Measurements from ENCODE around the gene PLCB4.

PLCB4 gene

DNA sequence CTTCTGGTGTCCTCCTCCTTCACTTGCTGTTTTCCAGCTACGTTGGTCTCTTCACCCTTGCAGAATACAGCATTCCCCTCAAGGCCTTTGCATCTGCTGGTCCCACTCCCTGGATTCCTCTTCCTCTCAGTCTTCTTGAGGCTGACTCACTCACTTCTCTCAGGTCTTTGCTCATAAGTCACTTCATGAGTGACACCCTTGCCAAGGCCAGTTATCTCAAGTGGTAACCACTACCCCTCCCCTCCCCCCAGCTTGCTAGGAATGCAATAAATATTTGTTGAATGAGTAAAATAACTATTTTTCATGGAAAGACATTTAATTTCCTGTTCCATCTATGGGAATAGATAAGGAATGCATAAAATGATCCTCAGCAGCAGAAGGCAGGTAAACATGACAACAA lies 131.7 kb downstream of the PLCB4 start:
- no peak overlapping the region for H3K4me3 ChIP-seq (ENCODE audit: low read depth, low read length)
- H3K27ac ChIP-seq (ENCODE audit: low read depth, low read length) = no peak overlapping the region
- no peaks in the 10 kb centered on the region for H3K27me3 ChIP-seq (ENCODE audit: control insufficient read depth, insufficient read depth, low read length)
- no peaks in the 10 kb centered on the region for H3K36me3 ChIP-seq (ENCODE audit: control insufficient read depth, insufficient read depth, low read length)
- H3K9me3 ChIP-seq (ENCODE audit: control insufficient read depth, insufficient read depth, low read length) = no peaks in the 10 kb centered on the region
- H3K9ac ChIP-seq (ENCODE audit: low read depth, low read length) = no peak overlapping the region
- H3K4me1 ChIP-seq (ENCODE audit: control insufficient read depth, insufficient read depth, low read length) = peaks cover 24% of the 10 kb centered on the region; the same call in 1 of the 2 replicates

GRCh38 chr20:9202420-9203080 lies 133.7 kb downstream of the PLCB4 start:
- Histone ChIP-seq H3K4me3 (ENCODE audit: low read depth, low read length) (no peak overlapping the region), H3K36me3 (ENCODE audit: control insufficient read depth, insufficient read depth, low read length) (no peaks in the 10 kb centered on the region), H3K4me1 (ENCODE audit: control insufficient read depth, insufficient read depth, low read length) (peaks cover 18% of the 10 kb centered on the region; the same call in 1 of the 2 replicates), H3K9ac (ENCODE audit: low read depth, low read length) (no peak overlapping the region), H3K27me3 (ENCODE audit: control insufficient read depth, insufficient read depth, low read length) (no peaks in the 10 kb centered on the region), H3K9me3 (ENCODE audit: control insufficient read depth, insufficient read depth, low read length) (no peaks in the 10 kb centered on the region), H3K27ac (ENCODE audit: low read depth, low read length) (no peak overlapping the region)

GRCh38 chr20:9203081-9203447 lies 134.2 kb downstream of the PLCB4 start:
- H3K4me1 ChIP-seq (ENCODE audit: control insufficient read depth, insufficient read depth, low read length) = peaks cover 16% of the 10 kb centered on the region; the same call in 1 of the 2 replicates

GRCh38 chr20:9204979-9205378 lies 136.1 kb downstream of the PLCB4 start:
- Histone ChIP-seq H3K36me3 (ENCODE audit: control insufficient read depth, insufficient read depth, low read length) (no peaks in the 10 kb centered on the region), H3K4me1 (ENCODE audit: control insufficient read depth, insufficient read depth, low read length) (peaks cover 15% of the 10 kb centered on the region; the same call in 1 of the 2 replicates), H3K27ac (ENCODE audit: low read depth, low read length) (no peak overlapping the region), H3K4me3 (ENCODE audit: low read depth, low read length) (no peak overlapping the region), H3K9me3 (ENCODE audit: control insufficient read depth, insufficient read depth, low read length) (no peaks in the 10 kb centered on the region), H3K9ac (ENCODE audit: low read depth, low read length) (no peak overlapping the region), H3K27me3 (ENCODE audit: control insufficient read depth, insufficient read depth, low read length) (no peaks in the 10 kb centered on the region)

More at GRCh38 chr20:9203081-9203447, 134.2 kb downstream of the PLCB4 start:
- no peak overlapping the region for H3K9ac ChIP-seq (ENCODE audit: low read depth, low read length)
- no peaks in the 10 kb centered on the region for H3K36me3 ChIP-seq (ENCODE audit: control insufficient read depth, insufficient read depth, low read length)
- H3K4me3 ChIP-seq (ENCODE audit: low read depth, low read length) = no peak overlapping the region
- H3K9me3 ChIP-seq (ENCODE audit: control insufficient read depth, insufficient read depth, low read length) = no peaks in the 10 kb centered on the region
- no peaks in the 10 kb centered on the region for H3K27me3 ChIP-seq (ENCODE audit: control insufficient read depth, insufficient read depth, low read length)
- H3K27ac ChIP-seq (ENCODE audit: low read depth, low read length) = no peak overlapping the region

GRCh38 chr20:9206486-9206885 lies 137.6 kb downstream of the PLCB4 start:
- H3K9me3 ChIP-seq (ENCODE audit: control insufficient read depth, insufficient read depth, low read length) = no peaks in the 10 kb centered on the region
- H3K9ac ChIP-seq (ENCODE audit: low read depth, low read length) = no peak overlapping the region
- H3K4me3 ChIP-seq (ENCODE audit: low read depth, low read length) = no peak overlapping the region
- no peak overlapping the region for H3K27ac ChIP-seq (ENCODE audit: low read depth, low read length)
- no peaks in the 10 kb centered on the region for H3K36me3 ChIP-seq (ENCODE audit: control insufficient read depth, insufficient read depth, low read length)
- H3K27me3 ChIP-seq (ENCODE audit: control insufficient read depth, insufficient read depth, low read length) = no peaks in the 10 kb centered on the region
- H3K4me1 ChIP-seq (ENCODE audit: control insufficient read depth, insufficient read depth, low read length) = peaks cover 12% of the 10 kb centered on the region; the same call in 1 of the 2 replicates

GRCh38 chr20:9207253-9207652 lies 138.4 kb downstream of the PLCB4 start:
- Histone ChIP-seq H3K4me1 (ENCODE audit: control insufficient read depth, insufficient read depth, low read length) (peaks cover 12% of the 10 kb centered on the region; the same call in 1 of the 2 replicates), H3K27ac (ENCODE audit: low read depth, low read length) (no peak overlapping the region), H3K4me3 (ENCODE audit: low read depth, low read length) (no peak overlapping the region)

GRCh38 chr20:9210356-9210755 lies 141.5 kb downstream of the PLCB4 start:
- Histone ChIP-seq H3K9me3 (ENCODE audit: control insufficient read depth, insufficient read depth, low read length) (no peaks in the 10 kb centered on the region), H3K27ac (ENCODE audit: low read depth, low read length) (no peak overlapping the region), H3K36me3 (ENCODE audit: control insufficient read depth, insufficient read depth, low read length) (no peaks in the 10 kb centered on the region), H3K27me3 (ENCODE audit: control insufficient read depth, insufficient read depth, low read length) (no peaks in the 10 kb centered on the region), H3K9ac (ENCODE audit: low read depth, low read length) (no peak overlapping the region), H3K4me1 (ENCODE audit: control insufficient read depth, insufficient read depth, low read length) (peaks cover 10% of the 10 kb centered on the region; the same call in 1 of the 2 replicates), H3K4me3 (ENCODE audit: low read depth, low read length) (no peak overlapping the region)

More at GRCh38 chr20:9207253-9207652, 138.4 kb downstream of the PLCB4 start:
- H3K9me3 ChIP-seq (ENCODE audit: control insufficient read depth, insufficient read depth, low read length) = no peaks in the 10 kb centered on the region
- no peak overlapping the region for H3K9ac ChIP-seq (ENCODE audit: low read depth, low read length)
- no peaks in the 10 kb centered on the region for H3K27me3 ChIP-seq (ENCODE audit: control insufficient read depth, insufficient read depth, low read length)
- no peaks in the 10 kb centered on the region for H3K36me3 ChIP-seq (ENCODE audit: control insufficient read depth, insufficient read depth, low read length)

DNA sequence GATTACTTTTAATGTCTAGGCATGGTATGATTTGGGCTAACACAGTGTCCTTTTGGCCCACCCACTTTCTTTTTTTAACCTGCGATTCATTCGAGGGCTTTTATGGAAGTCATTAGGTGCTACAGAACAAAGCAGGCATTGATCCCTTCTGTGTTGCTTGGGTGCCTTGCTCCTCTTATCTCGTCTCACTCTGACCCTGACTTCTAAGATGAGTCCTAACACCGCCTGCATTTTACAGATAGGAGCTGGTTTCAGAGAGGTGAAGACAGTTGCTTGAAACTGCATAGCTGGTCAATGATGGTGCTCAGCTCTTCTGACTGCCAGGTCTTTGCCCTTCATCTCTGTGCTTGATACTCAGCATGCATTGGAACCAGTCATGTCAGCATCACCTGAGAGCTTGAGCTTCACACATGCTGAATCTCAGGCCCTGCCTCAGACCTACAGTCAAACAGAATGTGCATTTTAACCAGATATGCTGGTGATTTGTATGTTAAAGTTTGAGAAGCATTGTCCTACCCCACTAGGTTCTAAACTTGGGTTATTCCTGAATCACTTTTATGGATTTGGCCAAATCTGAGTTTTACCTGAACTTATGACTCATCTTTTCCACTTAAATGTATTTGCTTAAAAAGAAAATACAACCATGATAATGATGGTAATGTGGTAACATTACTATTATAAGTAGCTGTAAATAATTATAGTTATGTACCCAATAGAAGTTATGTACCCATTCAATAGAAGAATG lies 142.3 kb downstream of the PLCB4 start:
- Histone ChIP-seq H3K9me3 (ENCODE audit: control insufficient read depth, insufficient read depth, low read length) (no peaks in the 10 kb centered on the region), H3K27me3 (ENCODE audit: control insufficient read depth, insufficient read depth, low read length) (no peaks in the 10 kb centered on the region), H3K36me3 (ENCODE audit: control insufficient read depth, insufficient read depth, low read length) (no peaks in the 10 kb centered on the region), H3K4me1 (ENCODE audit: control insufficient read depth, insufficient read depth, low read length) (0 out of 2 replicates have a peak, but pooled peaks cover 3% of the 10 kb centered on the region), H3K27ac (ENCODE audit: low read depth, low read length) (no peak overlapping the region), H3K9ac (ENCODE audit: low read depth, low read length) (no peak overlapping the region), H3K4me3 (ENCODE audit: low read depth, low read length) (no peak overlapping the region)

DNA sequence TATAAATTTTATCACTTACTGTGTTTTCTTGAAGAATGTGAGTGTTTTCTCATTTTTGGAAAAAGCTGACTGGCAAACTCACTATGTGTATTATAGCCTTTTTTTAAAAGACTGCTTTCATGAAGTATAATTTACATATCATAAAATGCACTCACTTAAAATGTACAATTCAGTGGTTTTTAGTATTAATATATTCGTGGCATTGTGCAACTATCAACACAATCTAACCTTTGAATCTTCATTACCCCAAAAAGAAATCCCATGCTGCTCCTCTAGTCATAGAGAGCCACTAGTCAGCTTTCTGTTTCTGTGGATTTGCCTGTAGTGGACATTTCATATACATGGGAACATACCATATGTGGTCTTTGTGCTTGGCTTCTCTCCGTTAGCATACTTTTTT lies 143.8 kb downstream of the PLCB4 start:
- 0 out of 2 replicates have a peak, but pooled peaks cover 3% of the 10 kb centered on the region for H3K4me1 ChIP-seq (ENCODE audit: control insufficient read depth, insufficient read depth, low read length)
- H3K27me3 ChIP-seq (ENCODE audit: control insufficient read depth, insufficient read depth, low read length) = no peaks in the 10 kb centered on the region
- H3K36me3 ChIP-seq (ENCODE audit: control insufficient read depth, insufficient read depth, low read length) = no peaks in the 10 kb centered on the region
- no peaks in the 10 kb centered on the region for H3K9me3 ChIP-seq (ENCODE audit: control insufficient read depth, insufficient read depth, low read length)
- H3K9ac ChIP-seq (ENCODE audit: low read depth, low read length) = no peak overlapping the region
- H3K27ac ChIP-seq (ENCODE audit: low read depth, low read length) = no peak overlapping the region
- no peak overlapping the region for H3K4me3 ChIP-seq (ENCODE audit: low read depth, low read length)

DNA sequence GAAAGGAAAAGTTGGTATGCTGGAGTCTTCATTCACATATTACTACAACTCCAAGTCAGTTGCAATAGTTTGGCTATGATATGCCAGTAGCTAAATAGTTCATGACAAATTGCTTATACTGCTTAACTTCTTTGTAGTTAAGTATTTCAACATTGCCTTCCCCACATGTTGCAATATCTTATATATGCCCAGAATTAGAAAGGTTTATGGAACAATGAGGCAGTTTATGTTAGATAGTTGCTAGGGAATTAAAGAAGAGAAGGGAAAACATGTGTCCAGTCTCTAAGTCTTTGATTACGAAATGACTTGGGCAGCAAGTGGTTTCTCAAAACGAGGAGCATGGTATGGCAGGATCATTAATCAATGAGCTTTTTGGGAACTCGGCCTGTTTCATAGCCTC lies 145.8 kb downstream of the PLCB4 start:
- Histone ChIP-seq H3K4me1 (ENCODE audit: control insufficient read depth, insufficient read depth, low read length) (0 out of 2 replicates have a peak, but pooled peaks cover 3% of the 10 kb centered on the region), H3K27ac (ENCODE audit: low read depth, low read length) (no peak overlapping the region), H3K9me3 (ENCODE audit: control insufficient read depth, insufficient read depth, low read length) (no peaks in the 10 kb centered on the region), H3K36me3 (ENCODE audit: control insufficient read depth, insufficient read depth, low read length) (no peaks in the 10 kb centered on the region), H3K4me3 (ENCODE audit: low read depth, low read length) (no peak overlapping the region), H3K9ac (ENCODE audit: low read depth, low read length) (no peak overlapping the region), H3K27me3 (ENCODE audit: control insufficient read depth, insufficient read depth, low read length) (no peaks in the 10 kb centered on the region)

- Histone ChIP-seq H3K27ac (ENCODE audit: low read depth, low read length) (no peak overlapping the region), H3K36me3 (ENCODE audit: control insufficient read depth, insufficient read depth, low read length) (no peaks in the 10 kb centered on the region), H3K4me3 (ENCODE audit: low read depth, low read length) (no peak overlapping the region), H3K9ac (ENCODE audit: low read depth, low read length) (no peak overlapping the region), H3K9me3 (ENCODE audit: control insufficient read depth, insufficient read depth, low read length) (no peaks in the 10 kb centered on the region), H3K27me3 (ENCODE audit: control insufficient read depth, insufficient read depth, low read length) (no peaks in the 10 kb centered on the region), H3K4me1 (ENCODE audit: control insufficient read depth, insufficient read depth, low read length) (peaks cover 1% of the 10 kb centered on the region)
These were observed 146.7 kb downstream of the PLCB4 start for GRCh38 chr20:9215539-9215938.

Data from HUES48 (cell line).